ENCODE results near the gene DTX3.
"Not testable (repeated sequence)": the region's sequence is repeated elsewhere in the genome, so short reads cannot be mapped to it uniquely, and the experiment has no call there.

The DTX3 gene

GRCh38 chr12:57604454-57604991 is at the start of gene DTX3:
TSS of gene DTX3 (plus strand) at chr12:57604824. CDS start at chr12:57606518, 1,694 bp downstream.
- peak; percentile 15 for DNase-seq

GRCh38 chr12:57554897-57555296 is 49.7 kb upstream of the DTX3 start:
- no peak for DNase-seq

- no peak for DNase-seq
These were observed 45.8 kb upstream of the DTX3 start for GRCh38 chr12:57558864-57559263.

- no peak for DNase-seq
These were observed 44.1 kb upstream of the DTX3 start for GRCh38 chr12:57560516-57560915.

- DNase-seq: not testable (repeated sequence)
These were observed 43.5 kb upstream of the DTX3 start for GRCh38 chr12:57561117-57561516.

GRCh38 chr12:57563358-57563757 is 41.3 kb upstream of the DTX3 start:
- DNase-seq: no peak

- DNase-seq: no peak
These were observed 40.4 kb upstream of the DTX3 start for GRCh38 chr12:57564178-57564740.

GRCh38 chr12:57568838-57569237 is 35.8 kb upstream of the DTX3 start:
- no peak for DNase-seq

- no peak for DNase-seq
These were observed 34.8 kb upstream of the DTX3 start for GRCh38 chr12:57569858-57570257.

GRCh38 chr12:57570438-57570837 is 34.2 kb upstream of the DTX3 start:
- DNase-seq: not testable (repeated sequence)

GRCh38 chr12:57571926-57572762 is 32.5 kb upstream of the DTX3 start:
- no peak for DNase-seq

- DNase-seq: no peak
These were observed 29.8 kb upstream of the DTX3 start for GRCh38 chr12:57574795-57575194.

GRCh38 chr12:57575771-57576612 is 28.6 kb upstream of the DTX3 start:
- DNase-seq: no peak

- no peak for DNase-seq
These were observed 27.9 kb upstream of the DTX3 start for GRCh38 chr12:57576613-57577160.

- DNase-seq: no peak
These were observed 26.5 kb upstream of the DTX3 start for GRCh38 chr12:57577981-57578758.

GRCh38 chr12:57579011-57579410 is 25.6 kb upstream of the DTX3 start:
- DNase-seq: no peak

GRCh38 chr12:57579677-57580465 is 24.8 kb upstream of the DTX3 start:
- DNase-seq: no peak

GRCh38 chr12:57580466-57580795 is 24.2 kb upstream of the DTX3 start:
- DNase-seq: no peak

- DNase-seq: no peak
These were observed 22.8 kb upstream of the DTX3 start for GRCh38 chr12:57581802-57582201.

GRCh38 chr12:57582440-57582839 is 22.2 kb upstream of the DTX3 start:
- no peak for DNase-seq

Measured in DMS153 (cell line).